ENCODE measurements around the gene ARRB2. TPM values are rescaled to one million over a fixed set of nuclear protein-coding genes. Genes with fewer than 3 reads are reported as not detected.
"Not testable (repeated sequence)": the region's sequence is repeated elsewhere in the genome, so short reads cannot be mapped to it uniquely, and the experiment has no call there.

The ARRB2 gene
- total and polyA plus RNA-seq, 2 donors (not counting 3 experiments of a cell fraction or from before 2014, with no cell fraction given) = 18.6 to 21.3 TPM

- Histone ChIP-seq H3K9me1 (replicated peaks; ENCODE audit: control insufficient read depth, extremely low read depth, insufficient read depth, low read length) (no peaks in the 10 kb centered on the region), H3K4me3 (replicated peaks in 1 of 3; ENCODE audit: insufficient read depth in 1 of 3, low read depth in 1 of 3, low read length in 3 of 3) (peak overlapping the region; percentile 61 to 98 (median 86)), H3K27ac (ENCODE audit: insufficient read depth, low read depth, low read length) (no peak overlapping the region), H4K20me1 (replicated peaks; ENCODE audit: control insufficient read depth, extremely low read depth, insufficient read depth, low read length) (no peaks in the 10 kb centered on the region), H3K36me3 (ENCODE audit: control insufficient read depth in 2 of 2, extremely low read depth in 1 of 2, insufficient read depth in 2 of 2, low read length in 2 of 2) (no peaks in the 10 kb centered on the region), H3K9ac (replicated peaks; ENCODE audit: extremely low read depth, insufficient read depth, low read length) (peak overlapping the region; percentile 46), H3K9me3 (replicated peaks; ENCODE audit: control insufficient read depth, insufficient read depth, low read length) (no peaks in the 10 kb centered on the region), H3K27me3 (ENCODE audit: control insufficient read depth in 2 of 2, insufficient read depth in 2 of 2, low read length in 2 of 2) (no peaks in the 10 kb centered on the region), H2AFZ (ENCODE audit: low read depth, low read length) (peak overlapping the region; percentile 86), H3K79me2 (ENCODE audit: control insufficient read depth, insufficient read depth, low read length) (peaks cover 38% of the 10 kb centered on the region), H3K4me2 (ENCODE audit: insufficient read depth, low read length) (peak overlapping the region; percentile 82), H3K4me1 (ENCODE audit: control insufficient read depth, extremely low read depth, insufficient read depth, low read length) (peaks cover 12% of the 10 kb centered on the region)
- FAIRE-seq (no peak), DNase-seq (ENCODE audit: low read depth, low spot score) (no peak)
- POLR2A ChIA-PET = interaction anchor here (1.4 kb wide), 1 partner anchor 93 kb away, joined by 3 read pairs; the partner anchor contains the start of gene PSMB6
- BruUV-seq (replicated peaks) = no TSS peak
- intact Hi-C loops (cut with micrococcal nuclease) (no loop called here), dilution Hi-C loops (cut with MboI; ENCODE audit: extremely low pct_ligation_motif_present, low sequenced_read_pairs) (no loop called here)
- CTCF ChIA-PET = no interaction called here
- TF ChIP-seq POLR2A (IDR thresholded peaks at IDR 0.05; ENCODE audit: low read depth, low read length) (no peak), JUN (IDR thresholded peaks at IDR 0.05; ENCODE audit: borderline replicate concordance, insufficient read depth, insufficient read length, low read depth) (no peak), CTCF (IDR thresholded peaks at IDR 0.05; ENCODE audit: extremely low read depth in 1 of 2, insufficient read depth in 1 of 2, low read depth in 1 of 2, low read length in 2 of 2) (no peak), EZH2 (IDR thresholded peaks at IDR 0.05; ENCODE audit: borderline replicate concordance, low read depth, low read length, severe bottlenecking) (no peak), MYC (IDR thresholded peaks at IDR 0.05; ENCODE audit: low read depth, low read length) (no peak), POLR2AphosphoS5 (IDR thresholded peaks at IDR 0.05; ENCODE audit: insufficient read depth, low read depth, low read length) (no peak), GATA2 (IDR thresholded peaks at IDR 0.05; ENCODE audit: insufficient read depth, insufficient read length, low read depth, low read length) (no peak), FOS (IDR thresholded peaks at IDR 0.05; ENCODE audit: borderline replicate concordance, insufficient read depth, low read length) (no peak)
- TF ChIP-seq, protein P1, sequence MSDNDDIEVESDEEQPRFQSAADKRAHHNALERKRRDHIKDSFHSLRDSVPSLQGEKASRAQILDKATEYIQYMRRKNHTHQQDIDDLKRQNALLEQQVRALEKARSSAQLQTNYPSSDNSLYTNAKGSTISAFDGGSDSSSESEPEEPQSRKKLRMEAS (IDR thresholded peaks at IDR 0.05; ENCODE audit: insufficient read depth, insufficient read length) = no peak
Measured at GRCh38 chr17:4703330-4703691, 7.1 kb upstream of the ARRB2 start.

DNA sequence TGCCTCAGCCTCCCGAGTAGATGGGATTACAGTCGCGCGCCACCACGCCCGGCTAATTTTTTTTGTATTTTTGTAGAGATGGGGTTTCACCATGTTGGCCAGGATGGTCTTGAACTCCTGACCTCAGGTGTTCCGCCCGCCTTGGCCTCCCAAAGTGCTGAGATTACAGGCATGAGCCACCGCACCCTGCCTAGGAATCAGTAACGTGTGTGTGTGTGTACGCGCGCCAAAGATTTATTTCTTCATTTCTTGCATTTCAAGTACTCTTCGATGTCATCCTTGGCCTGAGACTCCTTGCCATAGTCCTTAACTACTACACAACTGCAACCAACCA is 5.9 kb upstream of the ARRB2 start:
- intact Hi-C loops (cut with micrococcal nuclease); DNase-seq (ENCODE audit: low read depth, low spot score); FAIRE-seq; H3K36me3 ChIP-seq (ENCODE audit: control insufficient read depth in 2 of 2, extremely low read depth in 1 of 2, insufficient read depth in 2 of 2, low read length in 2 of 2); H3K9me3 ChIP-seq (replicated peaks; ENCODE audit: control insufficient read depth, insufficient read depth, low read length); H3K27me3 ChIP-seq (ENCODE audit: control insufficient read depth in 2 of 2, insufficient read depth in 2 of 2, low read length in 2 of 2); H4K20me1 ChIP-seq (replicated peaks; ENCODE audit: control insufficient read depth, extremely low read depth, insufficient read depth, low read length); POLR2A ChIA-PET; H3K9me1 ChIP-seq (replicated peaks; ENCODE audit: control insufficient read depth, extremely low read depth, insufficient read depth, low read length); dilution Hi-C loops (cut with MboI; ENCODE audit: extremely low pct_ligation_motif_present, low sequenced_read_pairs): not testable (repeated sequence)
- peak overlapping the region; percentile 46 for H3K9ac ChIP-seq (replicated peaks; ENCODE audit: extremely low read depth, insufficient read depth, low read length)
- BruUV-seq (replicated peaks) = TSS peak; percentile 74
- peak overlapping the region; percentile 61 to 98 (median 86) for H3K4me3 ChIP-seq (replicated peaks in 1 of 3; ENCODE audit: insufficient read depth in 1 of 3, low read depth in 1 of 3, low read length in 3 of 3)
- CTCF ChIA-PET = interaction anchor here (1.6 kb wide), 1 partner anchor 86 kb away, joined by 3 read pairs; no protein-coding TSS in a partner anchor
- peaks cover 13% of the 10 kb centered on the region for H3K4me1 ChIP-seq (ENCODE audit: control insufficient read depth, extremely low read depth, insufficient read depth, low read length)
- H2AFZ ChIP-seq (ENCODE audit: low read depth, low read length) = peak overlapping the region; percentile 86
- peak overlapping the region; percentile 32 for H3K4me2 ChIP-seq (ENCODE audit: insufficient read depth, low read length)
- H3K79me2 ChIP-seq (ENCODE audit: control insufficient read depth, insufficient read depth, low read length) = peaks cover 35% of the 10 kb centered on the region
- peak overlapping the region; percentile 42 for H3K27ac ChIP-seq (ENCODE audit: insufficient read depth, low read depth, low read length)

Measured in endothelial cell of umbilical vein (primary cell).